ENCODE data around the gene PTPRF.

PTPRF gene

GRCh38 chr1:43554444-43554992 is 23.8 kb downstream of the PTPRF start:
- ATAC-seq (ENCODE audit: low read depth) = no peak
- TF ChIP-seq CTCF (IDR thresholded peaks at IDR 0.05; ENCODE audit: poor library complexity, severe bottlenecking) = peak; percentile 36
- Histone ChIP-seq H3K4me3 (ENCODE audit: severe bottlenecking) (no peak overlapping the region), H3K27ac (ENCODE audit: poor library complexity, severe bottlenecking) (no peak overlapping the region), H3K9me3 (ENCODE audit: severe bottlenecking) (no peaks in the 10 kb centered on the region), H3K4me1 (ENCODE audit: insufficient read depth, poor library complexity, severe bottlenecking) (peaks cover 23% of the 10 kb centered on the region), H3K27me3 (ENCODE audit: insufficient read depth, poor library complexity, severe bottlenecking) (no peaks in the 10 kb centered on the region), H3K36me3 (ENCODE audit: low read depth) (peaks cover 78% of the 10 kb centered on the region)
- no peak for DNase-seq (ENCODE audit: low spot score)

- ATAC-seq (ENCODE audit: low read depth) = no peak
- DNase-seq (ENCODE audit: low spot score) = no peak
- H3K36me3 ChIP-seq (ENCODE audit: low read depth) = peaks cover 86% of the 10 kb centered on the region
- no peaks in the 10 kb centered on the region for H3K27me3 ChIP-seq (ENCODE audit: insufficient read depth, poor library complexity, severe bottlenecking)
- TF ChIP-seq CTCF (IDR thresholded peaks at IDR 0.05; ENCODE audit: poor library complexity, severe bottlenecking) = no peak
- no peak overlapping the region for H3K4me3 ChIP-seq (ENCODE audit: severe bottlenecking)
- H3K9me3 ChIP-seq (ENCODE audit: severe bottlenecking) = no peaks in the 10 kb centered on the region
- peaks cover 8% of the 10 kb centered on the region for H3K4me1 ChIP-seq (ENCODE audit: insufficient read depth, poor library complexity, severe bottlenecking)
- H3K27ac ChIP-seq (ENCODE audit: poor library complexity, severe bottlenecking) = peak overlapping the region; percentile 12
Observed at GRCh38 chr1:43556782-43557181, 26.1 kb downstream of the PTPRF start.

- Histone ChIP-seq H3K9me3 (ENCODE audit: severe bottlenecking) (no peaks in the 10 kb centered on the region), H3K27me3 (ENCODE audit: insufficient read depth, poor library complexity, severe bottlenecking) (no peaks in the 10 kb centered on the region), H3K27ac (ENCODE audit: poor library complexity, severe bottlenecking) (peak overlapping the region; percentile 12), H3K4me1 (ENCODE audit: insufficient read depth, poor library complexity, severe bottlenecking) (peaks cover under 1% of the 10 kb centered on the region), H3K36me3 (ENCODE audit: low read depth) (peaks cover 84% of the 10 kb centered on the region), H3K4me3 (ENCODE audit: severe bottlenecking) (no peak overlapping the region)
- TF ChIP-seq CTCF (IDR thresholded peaks at IDR 0.05; ENCODE audit: poor library complexity, severe bottlenecking) = no peak
- DNase-seq (ENCODE audit: low spot score) = no peak
- peak; percentile 32; the same call in 1 of the 3 replicates for ATAC-seq (ENCODE audit: low read depth)
Observed at GRCh38 chr1:43557744-43558245, 27.1 kb downstream of the PTPRF start.

GRCh38 chr1:43558346-43558841 is 27.7 kb downstream of the PTPRF start:
- no peaks in the 10 kb centered on the region for H3K9me3 ChIP-seq (ENCODE audit: severe bottlenecking)
- no peaks in the 10 kb centered on the region for H3K4me1 ChIP-seq (ENCODE audit: insufficient read depth, poor library complexity, severe bottlenecking)
- no peak overlapping the region for H3K4me3 ChIP-seq (ENCODE audit: severe bottlenecking)
- peaks cover 79% of the 10 kb centered on the region for H3K36me3 ChIP-seq (ENCODE audit: low read depth)
- no peak for TF ChIP-seq CTCF (IDR thresholded peaks at IDR 0.05; ENCODE audit: poor library complexity, severe bottlenecking)
- no peak for DNase-seq (ENCODE audit: low spot score)
- H3K27me3 ChIP-seq (ENCODE audit: insufficient read depth, poor library complexity, severe bottlenecking) = no peaks in the 10 kb centered on the region
- ATAC-seq (ENCODE audit: low read depth) = no peak
- H3K27ac ChIP-seq (ENCODE audit: poor library complexity, severe bottlenecking) = no peak overlapping the region

- Histone ChIP-seq H3K36me3 (ENCODE audit: low read depth) (peaks cover 74% of the 10 kb centered on the region), H3K4me1 (ENCODE audit: insufficient read depth, poor library complexity, severe bottlenecking) (no peaks in the 10 kb centered on the region), H3K27me3 (ENCODE audit: insufficient read depth, poor library complexity, severe bottlenecking) (no peaks in the 10 kb centered on the region), H3K9me3 (ENCODE audit: severe bottlenecking) (no peaks in the 10 kb centered on the region), H3K4me3 (ENCODE audit: severe bottlenecking) (no peak overlapping the region), H3K27ac (ENCODE audit: poor library complexity, severe bottlenecking) (no peak overlapping the region)
- DNase-seq (ENCODE audit: low spot score) (no peak), ATAC-seq (ENCODE audit: low read depth) (no peak)
- TF ChIP-seq CTCF (IDR thresholded peaks at IDR 0.05; ENCODE audit: poor library complexity, severe bottlenecking) = no peak
Observed at GRCh38 chr1:43559714-43560113, 29.0 kb downstream of the PTPRF start.

All from RWPE2 (cell line).